Measurements from ENCODE around the gene CEP135.

CEP135 gene

DNA sequence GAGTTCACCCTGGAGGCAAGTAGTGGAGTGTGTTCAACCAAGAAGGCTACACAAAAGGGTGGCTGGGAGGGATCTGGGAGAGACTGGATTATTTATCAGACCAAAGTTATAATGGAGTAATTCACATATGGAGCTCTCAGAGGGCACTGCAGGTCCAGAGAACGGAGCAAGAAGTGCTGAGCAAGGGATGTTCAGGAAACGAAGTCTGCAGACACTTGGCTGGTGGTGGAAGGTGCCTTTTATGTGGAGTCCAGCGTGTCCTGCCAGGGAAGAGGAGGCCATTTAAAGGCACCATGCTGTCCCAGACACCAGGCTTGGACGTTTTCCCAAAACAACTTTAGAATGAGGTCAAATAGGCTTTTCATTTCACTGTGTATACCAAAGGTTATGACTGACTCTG, 130.1 kb downstream of the CEP135 start:
- no peak for DNase-seq (ENCODE audit: low read depth in 2 of 2)

DNA sequence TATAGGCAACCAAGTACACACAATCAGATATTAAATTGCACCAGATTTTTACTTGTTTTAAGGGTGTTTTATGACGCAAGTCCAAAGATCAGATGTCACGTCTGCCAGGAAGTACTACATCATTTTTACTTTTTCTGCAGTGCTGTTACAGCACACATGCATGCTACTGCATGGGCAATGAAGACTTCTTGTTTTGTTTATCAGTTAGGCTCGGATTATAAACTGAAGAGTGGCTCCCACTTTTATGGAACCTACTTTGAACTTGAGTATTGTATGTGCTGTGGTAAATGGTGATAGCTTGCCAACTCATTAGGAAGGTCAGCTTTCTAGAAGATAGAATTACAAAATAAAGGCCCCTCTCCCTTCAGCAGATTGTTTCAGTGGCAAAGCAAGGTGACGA, 131.6 kb downstream of the CEP135 start:
- no peak for DNase-seq (ENCODE audit: low read depth in 2 of 2)

DNA sequence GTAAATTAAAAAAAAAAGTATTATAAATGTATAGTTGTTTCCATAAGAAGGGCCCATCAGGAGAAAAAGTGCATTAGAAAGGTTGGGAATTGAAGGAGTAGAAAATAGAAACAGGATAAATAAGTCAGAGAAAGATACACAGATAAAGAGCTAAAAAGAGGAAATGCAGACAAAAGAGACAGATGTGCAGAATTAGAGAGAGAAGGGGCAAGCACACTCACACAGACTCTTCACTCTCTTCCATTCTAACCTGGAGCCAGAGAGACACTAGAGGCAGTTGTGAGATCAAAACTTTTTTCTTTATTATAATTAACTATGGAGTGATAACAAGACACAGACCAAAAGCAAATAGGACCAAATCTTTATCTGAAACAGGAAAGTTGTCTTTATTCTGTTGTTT, 134.1 kb downstream of the CEP135 start:
- DNase-seq (ENCODE audit: low read depth in 2 of 2): no peak
